Right renal pelvis (tissue), 4 donors: ENCODE data around the gene GPR108. TPM values are rescaled to one million over a fixed set of nuclear protein-coding genes. Genes with fewer than 3 reads are reported as not detected.

Experiments
- DNase-seq, 4 donors: peaks; one replicate each; pipeline ENCODE4 v3.0.0-alpha.2; 2013; ENCODE audit warnings: low read depth in 4 of 4, low spot score in 3 of 4, missing footprints in 1 of 4
- polyA plus RNA-seq, 4 donors: library from polyadenylated mRNA; unstranded; fragments of 120-200 nt; gene quantifications; one replicate each; pipeline ENCODE4 v1.2.1, GENCODE V29; 2013; ENCODE audit not compliant: insufficient read length in 4 of 4

The GPR108 gene
- polyA plus RNA-seq, 4 donors, result 68.3 to 75.0 (median 71.2) TPM

DNA sequence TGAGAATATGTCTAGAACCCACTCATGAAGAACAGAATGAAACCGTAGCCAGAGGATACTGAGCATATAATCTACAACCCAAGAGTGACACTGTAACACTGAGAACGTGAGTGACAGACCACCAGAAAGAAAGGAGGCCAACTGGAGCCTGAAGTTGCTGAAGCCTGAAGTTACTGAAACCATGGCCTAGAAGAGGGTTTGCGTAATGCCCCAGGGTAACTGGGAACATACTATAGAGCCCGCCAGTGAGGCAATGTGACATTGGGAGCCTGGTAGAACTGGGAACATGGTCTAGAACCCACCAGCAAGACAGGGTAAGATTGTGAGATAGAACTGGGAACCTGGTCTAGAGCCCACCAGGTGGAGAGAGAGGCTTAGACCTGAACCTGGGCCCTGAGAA, 51.9 kb downstream of the GPR108 start:
- DNase-seq, result no peak

- no peak for DNase-seq
Measured at GRCh38 chr19:6683971-6684370, 53.4 kb downstream of the GPR108 start.

- DNase-seq, result no peak
Measured at GRCh38 chr19:6682607-6683128, 54.7 kb downstream of the GPR108 start.

DNA sequence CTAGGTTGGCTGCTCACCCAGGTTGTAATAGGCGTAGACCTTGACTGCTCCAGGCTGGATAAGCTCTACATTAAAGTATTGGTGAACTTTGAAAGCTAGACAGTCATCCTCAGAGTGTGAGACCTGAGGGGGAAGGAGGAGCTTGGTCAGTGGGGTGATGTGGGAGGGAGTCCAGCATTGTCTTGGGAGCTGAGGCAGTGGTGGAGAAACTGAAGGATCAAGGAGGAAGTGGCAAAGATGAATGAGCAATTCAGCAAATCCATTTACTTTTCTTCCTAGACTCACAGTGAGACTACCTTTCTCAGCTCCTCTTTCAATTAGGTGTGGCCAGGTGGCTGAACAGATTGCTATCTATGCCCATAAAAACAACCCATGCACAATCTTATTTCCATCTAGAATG, 57.2 kb downstream of the GPR108 start:
- no peak for DNase-seq

Other genes with a start within 250 kb of the GPR108 start
- gene TUBB4A, start 235.3 kb downstream of the GPR108 start, polyA plus RNA-seq, result 10 to 100 TPM; 30.5 to 46.4 (median 35.2) TPM
- under 1 TPM; 0.17 to 0.53 (median 0.35) TPM for gene TNFSF9, start 206.6 kb downstream of the GPR108 start, polyA plus RNA-seq
- gene CD70, start 146.4 kb downstream of the GPR108 start, polyA plus RNA-seq, result under 1 TPM in 1 of 4 donors, not detected in 3; 0.18 TPM
- gene TNFSF14, start 67.4 kb downstream of the GPR108 start, polyA plus RNA-seq, result under 1 TPM; 0.06 to 0.07 (median 0.06) TPM
- gene C3, start 16.9 kb downstream of the GPR108 start, polyA plus RNA-seq, result 10 to 100 TPM; 21.4 to 24.9 (median 21.9) TPM
- 10 to 100 TPM; 46.3 to 64.1 (median 57.8) TPM for gene TRIP10, start 2.1 kb upstream of the GPR108 start, polyA plus RNA-seq
- gene SH2D3A, start 29.9 kb upstream of the GPR108 start, polyA plus RNA-seq, result 1 to 10 TPM; 6.2 to 9.8 (median 7.3) TPM
- 1 to 10 TPM; 1.2 to 1.7 (median 1.4) TPM for gene VAV1, start 35.1 kb upstream of the GPR108 start, polyA plus RNA-seq
- gene ADGRE1, start 150.0 kb upstream of the GPR108 start, polyA plus RNA-seq, result under 1 TPM; 0.10 to 0.26 (median 0.13) TPM